HepG2 (cell line): ENCODE measurements around the gene RNU5B-1. TPM values are rescaled to one million over a fixed set of nuclear protein-coding genes. Genes with fewer than 3 reads are reported as not detected.

Experiments
- ELF4 ChIP-seq: sonication (generic); formaldehyde crosslinking; IDR thresholded peaks from 2 replicates; pipeline ENCODE4 v1.5.0; 2020; ENCODE audit warnings: missing genetic modification reagents, mild to moderate bottlenecking, moderate library complexity, borderline replicate concordance
- HCFC1 ChIP-seq: fragments of 150-350 bp; IDR thresholded peaks from 2 replicates; pipeline ENCODE4 v1.6.1; 2014; ENCODE audit warnings: low read depth, low read length
- MEIS1 ChIP-seq: sonication (generic); formaldehyde crosslinking; IDR thresholded peaks from 2 replicates; pipeline ENCODE4 v1.9.0; 2021; ENCODE audit warnings: mild to moderate bottlenecking, missing genetic modification reagents, moderate library complexity, borderline replicate concordance
- NBN ChIP-seq: fragments of 450-650 bp; conservative IDR thresholded peaks from 2 replicates; pipeline ENCODE4 v1.6.1; 2017
- POLR2AphosphoS2 ChIP-seq: IDR thresholded peaks from 2 replicates; pipeline ENCODE4 v1.6.1; 2011; ENCODE audit warnings: low read depth, low read length, improper control_type of control experiment
- SIX4 ChIP-seq: sonication (generic); formaldehyde crosslinking; IDR thresholded peaks from 2 replicates; pipeline ENCODE4 v1.4.0; 2020; ENCODE audit warnings: missing genetic modification reagents
- ZNF556 ChIP-seq: sonication (generic); formaldehyde crosslinking; IDR thresholded peaks from 2 replicates; pipeline ENCODE4 v1.4.0; 2020; ENCODE audit warnings: mild to moderate bottlenecking, missing genetic modification reagents, borderline replicate concordance
- ZNF569 ChIP-seq: sonication (generic); formaldehyde crosslinking; IDR thresholded peaks from 2 replicates; pipeline ENCODE4 v1.5.0; 2020; ENCODE audit warnings: mild to moderate bottlenecking, missing genetic modification reagents, moderate library complexity, borderline replicate concordance
- ZSCAN12 ChIP-seq: sonication (generic); formaldehyde crosslinking; IDR thresholded peaks from 2 replicates; pipeline ENCODE4 v1.9.0; 2021; ENCODE audit warnings: mild to moderate bottlenecking, missing genetic modification reagents
- polyA plus RNA-seq, 8 experiments: library from polyadenylated mRNA; depleted of rRNA in 3 of 8; stranded (reverse) in 7 of 8; unstranded in 1 of 8; fragments of >200 nt; fragmentation: Illumina TruSeq in 4 of 8; extraction: Trizol in 4 of 8; gene quantifications; 2 replicates each; pipeline versions ENCODE4 v1.2.1 to v1.2.3, GENCODE V29; 2011 to 2016; ENCODE audit warnings: low read depth in 4 of 8, missing spikeins in 1 of 8, mixed read lengths in 1 of 8; ENCODE audit not compliant: insufficient read depth in 1 of 8
- total RNA-seq, 5 experiments: library from RNA; depleted of rRNA; stranded (reverse); fragments of >200 nt; fragmentation: Illumina TruSeq; extraction: Trizol; gene quantifications; 2 replicates each; pipeline ENCODE4 v1.2.3, GENCODE V29; 2016; ENCODE audit warnings: low read depth in 1 of 5
- TF ChIP-seq, protein P1 (sequence below): sonication (generic); formaldehyde crosslinking; IDR thresholded peaks from 2 replicates; pipeline ENCODE4 v1.8.0; 2022; ENCODE audit warnings: missing genetic modification reagents, mild to moderate bottlenecking, inconsistent platforms, borderline replicate concordance
- TF ChIP-seq, protein P2 (sequence below): sonication (generic); formaldehyde crosslinking; conservative IDR thresholded peaks from 2 replicates; pipeline ENCODE4 v1.5.0; 2020; ENCODE audit warnings: missing genetic modification reagents
- TF ChIP-seq, protein P3 (sequence below): sonication (generic); formaldehyde crosslinking; IDR thresholded peaks from 2 replicates; pipeline ENCODE4 v1.4.0; 2020; ENCODE audit warnings: missing genetic modification reagents; ENCODE audit errors: not compliant biosample characterization
- TF ChIP-seq, protein P4 (sequence below): sonication (generic); formaldehyde crosslinking; IDR thresholded peaks from 2 replicates; pipeline ENCODE4 v1.5.0; 2020; ENCODE audit warnings: missing genetic modification reagents, mild to moderate bottlenecking, borderline replicate concordance
- TF ChIP-seq, protein P5 (sequence below): sonication (generic); formaldehyde crosslinking; IDR thresholded peaks from 2 replicates; pipeline ENCODE4 v1.4.0; 2020; ENCODE audit warnings: mild to moderate bottlenecking, missing genetic modification reagents
- TF ChIP-seq, protein P6 (sequence below): IDR thresholded peaks from 2 replicates; pipeline ENCODE4 v1.6.1; 2016; ENCODE audit warnings: missing biosample characterization, missing genetic modification reagents, low read depth
- TF ChIP-seq, protein P7 (sequence below), 2 experiments: IDR thresholded peaks; 2 replicates each; pipeline ENCODE4 v1.6.1; 2011 to 2012; ENCODE audit warnings: low read length in 2 of 2, borderline replicate concordance in 1 of 2, low read depth in 1 of 2, mild to moderate bottlenecking in 1 of 2, moderate library complexity in 1 of 2

The RNU5B-1 gene
- total and polyA plus RNA-seq, 2 of the 13 experiments (the other 11 are each of a cell fraction or from before 2014, with no cell fraction given): 1,646 TPM; not detected in 1

DNA sequence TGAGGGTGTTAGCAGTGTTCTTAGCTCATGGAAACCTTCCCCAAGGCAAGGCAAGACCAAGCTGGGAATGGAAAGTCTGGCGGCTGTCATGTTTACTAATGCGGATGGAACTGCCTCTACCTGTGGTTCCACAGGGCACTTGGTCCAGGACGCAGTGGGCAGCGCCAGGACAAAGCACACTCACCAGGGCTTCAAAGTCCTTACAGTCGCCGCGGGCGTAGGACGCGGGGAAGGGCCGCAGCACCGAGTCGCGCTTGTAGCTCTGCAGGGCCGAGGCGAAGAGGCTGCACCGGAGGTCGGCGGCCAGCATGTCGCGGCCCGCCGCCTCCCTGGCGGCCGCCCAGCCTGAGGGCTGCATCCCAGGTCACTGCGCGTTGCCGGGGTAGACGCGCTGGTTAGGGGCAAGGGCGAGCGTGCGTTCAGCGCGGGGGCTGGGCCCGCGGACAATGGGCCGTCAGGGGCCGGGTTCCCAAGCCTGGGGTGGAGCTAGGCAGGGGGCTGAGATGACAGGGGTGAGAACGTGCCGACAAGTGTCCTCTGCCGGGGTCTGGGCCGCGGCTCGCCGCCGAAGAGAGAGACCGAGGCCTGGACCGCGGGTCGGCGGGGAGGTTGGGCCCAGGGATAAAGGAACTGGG lies 18.3 kb upstream of the RNU5B-1 start (continued):
- TF ChIP-seq, protein P1, sequence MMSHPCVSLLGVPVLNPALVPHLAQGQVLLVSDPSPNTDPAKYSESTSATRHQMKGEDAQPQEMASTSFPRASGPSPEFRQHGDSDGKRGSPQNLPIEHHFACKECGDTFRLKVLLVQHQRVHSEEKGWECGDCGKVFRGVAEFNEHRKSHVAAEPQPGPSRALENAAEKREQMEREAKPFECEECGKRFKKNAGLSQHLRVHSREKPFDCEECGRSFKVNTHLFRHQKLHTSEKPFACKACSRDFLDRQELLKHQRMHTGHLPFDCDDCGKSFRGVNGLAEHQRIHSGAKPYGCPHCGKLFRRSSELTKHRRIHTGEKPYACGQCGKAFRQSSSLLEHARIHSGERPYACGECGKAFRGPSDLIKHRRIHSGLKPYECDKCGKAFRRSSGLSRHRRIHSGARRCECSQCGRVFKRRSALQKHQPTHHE (CRISPR knock-in tag): peak; percentile 78; the same call in 1 of the 2 replicates
- TF ChIP-seq, protein P2, sequence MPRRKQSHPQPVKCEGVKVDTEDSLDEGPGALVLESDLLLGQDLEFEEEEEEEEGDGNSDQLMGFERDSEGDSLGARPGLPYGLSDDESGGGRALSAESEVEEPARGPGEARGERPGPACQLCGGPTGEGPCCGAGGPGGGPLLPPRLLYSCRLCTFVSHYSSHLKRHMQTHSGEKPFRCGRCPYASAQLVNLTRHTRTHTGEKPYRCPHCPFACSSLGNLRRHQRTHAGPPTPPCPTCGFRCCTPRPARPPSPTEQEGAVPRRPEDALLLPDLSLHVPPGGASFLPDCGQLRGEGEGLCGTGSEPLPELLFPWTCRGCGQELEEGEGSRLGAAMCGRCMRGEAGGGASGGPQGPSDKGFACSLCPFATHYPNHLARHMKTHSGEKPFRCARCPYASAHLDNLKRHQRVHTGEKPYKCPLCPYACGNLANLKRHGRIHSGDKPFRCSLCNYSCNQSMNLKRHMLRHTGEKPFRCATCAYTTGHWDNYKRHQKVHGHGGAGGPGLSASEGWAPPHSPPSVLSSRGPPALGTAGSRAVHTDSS (CRISPR knock-in tag): no peak
- TF ChIP-seq SIX4: no peak
- TF ChIP-seq, protein P3, sequence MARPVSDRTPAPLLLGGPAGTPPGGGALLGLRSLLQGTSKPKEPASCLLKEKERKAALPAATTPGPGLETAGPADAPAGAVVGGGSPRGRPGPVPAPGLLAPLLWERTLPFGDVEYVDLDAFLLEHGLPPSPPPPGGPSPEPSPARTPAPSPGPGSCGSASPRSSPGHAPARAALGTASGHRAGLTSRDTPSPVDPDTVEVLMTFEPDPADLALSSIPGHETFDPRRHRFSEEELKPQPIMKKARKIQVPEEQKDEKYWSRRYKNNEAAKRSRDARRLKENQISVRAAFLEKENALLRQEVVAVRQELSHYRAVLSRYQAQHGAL (CRISPR knock-in tag): no peak
- TF ChIP-seq POLR2AphosphoS2: no peak
- TF ChIP-seq ELF4: no peak
- TF ChIP-seq, protein P4, sequence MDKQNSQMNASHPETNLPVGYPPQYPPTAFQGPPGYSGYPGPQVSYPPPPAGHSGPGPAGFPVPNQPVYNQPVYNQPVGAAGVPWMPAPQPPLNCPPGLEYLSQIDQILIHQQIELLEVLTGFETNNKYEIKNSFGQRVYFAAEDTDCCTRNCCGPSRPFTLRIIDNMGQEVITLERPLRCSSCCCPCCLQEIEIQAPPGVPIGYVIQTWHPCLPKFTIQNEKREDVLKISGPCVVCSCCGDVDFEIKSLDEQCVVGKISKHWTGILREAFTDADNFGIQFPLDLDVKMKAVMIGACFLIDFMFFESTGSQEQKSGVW: no peak
- no peak for TF ChIP-seq ZSCAN12
- no peak for TF ChIP-seq ZNF569 (CRISPR knock-in tag)
- no peak for TF ChIP-seq HCFC1
- 0 out of 2 replicates have a peak, but pooled peaks have one; percentile 41 for TF ChIP-seq ZNF556 (CRISPR knock-in tag)
- TF ChIP-seq, protein P5, sequence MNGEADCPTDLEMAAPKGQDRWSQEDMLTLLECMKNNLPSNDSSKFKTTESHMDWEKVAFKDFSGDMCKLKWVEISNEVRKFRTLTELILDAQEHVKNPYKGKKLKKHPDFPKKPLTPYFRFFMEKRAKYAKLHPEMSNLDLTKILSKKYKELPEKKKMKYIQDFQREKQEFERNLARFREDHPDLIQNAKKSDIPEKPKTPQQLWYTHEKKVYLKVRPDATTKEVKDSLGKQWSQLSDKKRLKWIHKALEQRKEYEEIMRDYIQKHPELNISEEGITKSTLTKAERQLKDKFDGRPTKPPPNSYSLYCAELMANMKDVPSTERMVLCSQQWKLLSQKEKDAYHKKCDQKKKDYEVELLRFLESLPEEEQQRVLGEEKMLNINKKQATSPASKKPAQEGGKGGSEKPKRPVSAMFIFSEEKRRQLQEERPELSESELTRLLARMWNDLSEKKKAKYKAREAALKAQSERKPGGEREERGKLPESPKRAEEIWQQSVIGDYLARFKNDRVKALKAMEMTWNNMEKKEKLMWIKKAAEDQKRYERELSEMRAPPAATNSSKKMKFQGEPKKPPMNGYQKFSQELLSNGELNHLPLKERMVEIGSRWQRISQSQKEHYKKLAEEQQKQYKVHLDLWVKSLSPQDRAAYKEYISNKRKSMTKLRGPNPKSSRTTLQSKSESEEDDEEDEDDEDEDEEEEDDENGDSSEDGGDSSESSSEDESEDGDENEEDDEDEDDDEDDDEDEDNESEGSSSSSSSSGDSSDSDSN (CRISPR knock-in tag): peak; percentile 97
- TF ChIP-seq, protein P6, sequence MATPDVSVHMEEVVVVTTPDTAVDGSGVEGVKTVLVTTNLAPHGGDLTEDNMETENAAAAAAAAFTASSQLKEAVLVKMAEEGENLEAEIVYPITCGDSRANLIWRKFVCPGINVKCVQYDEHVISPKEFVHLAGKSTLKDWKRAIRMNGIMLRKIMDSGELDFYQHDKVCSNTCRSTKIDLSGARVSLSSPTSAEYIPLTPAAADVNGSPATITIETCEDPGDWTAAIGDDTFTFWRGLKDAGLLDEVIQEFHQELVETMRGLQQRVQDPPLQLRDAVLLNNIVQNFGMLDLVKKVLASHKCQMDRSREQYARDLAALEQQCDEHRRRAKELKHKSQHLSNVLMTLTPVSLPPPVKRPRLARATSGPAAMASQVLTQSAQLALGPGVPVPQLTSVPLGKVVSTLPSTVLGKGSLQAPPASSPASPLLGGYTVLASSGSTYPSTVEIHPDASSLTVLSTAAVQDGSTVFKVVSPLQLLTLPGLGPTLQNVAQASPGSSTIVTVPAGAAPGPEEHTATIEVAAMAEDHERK (CRISPR knock-in tag): no peak
- TF ChIP-seq, protein P7, sequence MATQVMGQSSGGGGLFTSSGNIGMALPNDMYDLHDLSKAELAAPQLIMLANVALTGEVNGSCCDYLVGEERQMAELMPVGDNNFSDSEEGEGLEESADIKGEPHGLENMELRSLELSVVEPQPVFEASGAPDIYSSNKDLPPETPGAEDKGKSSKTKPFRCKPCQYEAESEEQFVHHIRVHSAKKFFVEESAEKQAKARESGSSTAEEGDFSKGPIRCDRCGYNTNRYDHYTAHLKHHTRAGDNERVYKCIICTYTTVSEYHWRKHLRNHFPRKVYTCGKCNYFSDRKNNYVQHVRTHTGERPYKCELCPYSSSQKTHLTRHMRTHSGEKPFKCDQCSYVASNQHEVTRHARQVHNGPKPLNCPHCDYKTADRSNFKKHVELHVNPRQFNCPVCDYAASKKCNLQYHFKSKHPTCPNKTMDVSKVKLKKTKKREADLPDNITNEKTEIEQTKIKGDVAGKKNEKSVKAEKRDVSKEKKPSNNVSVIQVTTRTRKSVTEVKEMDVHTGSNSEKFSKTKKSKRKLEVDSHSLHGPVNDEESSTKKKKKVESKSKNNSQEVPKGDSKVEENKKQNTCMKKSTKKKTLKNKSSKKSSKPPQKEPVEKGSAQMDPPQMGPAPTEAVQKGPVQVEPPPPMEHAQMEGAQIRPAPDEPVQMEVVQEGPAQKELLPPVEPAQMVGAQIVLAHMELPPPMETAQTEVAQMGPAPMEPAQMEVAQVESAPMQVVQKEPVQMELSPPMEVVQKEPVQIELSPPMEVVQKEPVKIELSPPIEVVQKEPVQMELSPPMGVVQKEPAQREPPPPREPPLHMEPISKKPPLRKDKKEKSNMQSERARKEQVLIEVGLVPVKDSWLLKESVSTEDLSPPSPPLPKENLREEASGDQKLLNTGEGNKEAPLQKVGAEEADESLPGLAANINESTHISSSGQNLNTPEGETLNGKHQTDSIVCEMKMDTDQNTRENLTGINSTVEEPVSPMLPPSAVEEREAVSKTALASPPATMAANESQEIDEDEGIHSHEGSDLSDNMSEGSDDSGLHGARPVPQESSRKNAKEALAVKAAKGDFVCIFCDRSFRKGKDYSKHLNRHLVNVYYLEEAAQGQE (IDR thresholded peaks at IDR 0.05; ENCODE audit: borderline replicate concordance in 1 of 2, low read depth in 1 of 2, low read length in 2 of 2): no peak
- no peak for TF ChIP-seq MEIS1 (CRISPR knock-in tag)
- no peak for TF ChIP-seq NBN
